Measurements from ENCODE around the gene LTC4S. TPM values are rescaled to one million over a fixed set of nuclear protein-coding genes. Genes with fewer than 3 reads are reported as not detected.

LTC4S gene
- total and polyA plus RNA-seq, 12 donors = 5.4 to 20.0 (median 8.8) TPM

DNA sequence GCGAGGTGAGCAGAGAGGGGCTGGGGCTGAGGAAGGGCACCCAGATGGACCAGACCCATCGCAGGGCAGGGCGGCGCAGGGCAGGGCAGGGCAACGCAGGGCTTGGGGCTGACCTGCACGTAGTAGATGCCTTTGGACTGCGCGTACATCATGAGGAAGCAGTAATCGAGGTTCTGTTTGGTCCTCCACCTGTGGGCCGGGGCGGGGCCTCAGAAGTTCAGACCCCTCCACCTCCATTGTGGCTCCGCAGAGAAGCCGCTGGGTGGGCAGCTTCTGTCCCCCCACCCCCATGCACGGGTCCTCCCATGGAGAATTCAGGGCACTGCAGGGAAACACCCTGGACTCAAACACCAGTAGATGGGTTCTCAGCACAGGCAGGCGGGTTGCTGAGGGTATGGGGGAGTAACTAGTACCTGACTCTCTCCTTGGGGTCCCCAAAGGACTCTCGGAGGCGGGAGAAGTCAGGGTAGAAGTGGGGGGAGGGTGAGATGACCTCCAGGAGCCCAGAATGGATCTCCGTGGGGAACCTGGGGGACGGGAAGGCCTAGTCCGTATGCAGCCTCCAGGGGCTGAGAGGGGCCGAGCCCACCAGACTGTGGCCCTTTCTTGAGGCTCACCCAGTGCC is 6.4 kb downstream of the LTC4S start:
- no peaks in the 10 kb centered on the region for H3K27me3 ChIP-seq
- TF ChIP-seq, protein P1, sequence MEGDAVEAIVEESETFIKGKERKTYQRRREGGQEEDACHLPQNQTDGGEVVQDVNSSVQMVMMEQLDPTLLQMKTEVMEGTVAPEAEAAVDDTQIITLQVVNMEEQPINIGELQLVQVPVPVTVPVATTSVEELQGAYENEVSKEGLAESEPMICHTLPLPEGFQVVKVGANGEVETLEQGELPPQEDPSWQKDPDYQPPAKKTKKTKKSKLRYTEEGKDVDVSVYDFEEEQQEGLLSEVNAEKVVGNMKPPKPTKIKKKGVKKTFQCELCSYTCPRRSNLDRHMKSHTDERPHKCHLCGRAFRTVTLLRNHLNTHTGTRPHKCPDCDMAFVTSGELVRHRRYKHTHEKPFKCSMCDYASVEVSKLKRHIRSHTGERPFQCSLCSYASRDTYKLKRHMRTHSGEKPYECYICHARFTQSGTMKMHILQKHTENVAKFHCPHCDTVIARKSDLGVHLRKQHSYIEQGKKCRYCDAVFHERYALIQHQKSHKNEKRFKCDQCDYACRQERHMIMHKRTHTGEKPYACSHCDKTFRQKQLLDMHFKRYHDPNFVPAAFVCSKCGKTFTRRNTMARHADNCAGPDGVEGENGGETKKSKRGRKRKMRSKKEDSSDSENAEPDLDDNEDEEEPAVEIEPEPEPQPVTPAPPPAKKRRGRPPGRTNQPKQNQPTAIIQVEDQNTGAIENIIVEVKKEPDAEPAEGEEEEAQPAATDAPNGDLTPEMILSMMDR (IDR thresholded peaks at IDR 0.05) = no peak
- no peak for DNase-seq
- intact Hi-C loops (cut with DNase I) = loop anchor here in 2 of 10 donors (5.0 kb wide), 1 partner anchor 107 kb away; the partner anchor contains the start of gene TBC1D9B (in 2 of the 2)
- WGBS, 2 donors = 94 to 95% methylated on average over 21 of the region's 21 CpGs
- H3K4me3 ChIP-seq = no peak overlapping the region
- H3K9me3 ChIP-seq = no peaks in the 10 kb centered on the region
- peaks cover 24 to 59% (median 52%) of the 10 kb centered on the region in 9 donors for H3K4me1 ChIP-seq
- H3K36me3 ChIP-seq = peaks cover 0 to 58% (median 40%) of the 10 kb centered on the region in 9 donors
- ATAC-seq = no peak
- no peak overlapping the region for H3K27ac ChIP-seq

DNA sequence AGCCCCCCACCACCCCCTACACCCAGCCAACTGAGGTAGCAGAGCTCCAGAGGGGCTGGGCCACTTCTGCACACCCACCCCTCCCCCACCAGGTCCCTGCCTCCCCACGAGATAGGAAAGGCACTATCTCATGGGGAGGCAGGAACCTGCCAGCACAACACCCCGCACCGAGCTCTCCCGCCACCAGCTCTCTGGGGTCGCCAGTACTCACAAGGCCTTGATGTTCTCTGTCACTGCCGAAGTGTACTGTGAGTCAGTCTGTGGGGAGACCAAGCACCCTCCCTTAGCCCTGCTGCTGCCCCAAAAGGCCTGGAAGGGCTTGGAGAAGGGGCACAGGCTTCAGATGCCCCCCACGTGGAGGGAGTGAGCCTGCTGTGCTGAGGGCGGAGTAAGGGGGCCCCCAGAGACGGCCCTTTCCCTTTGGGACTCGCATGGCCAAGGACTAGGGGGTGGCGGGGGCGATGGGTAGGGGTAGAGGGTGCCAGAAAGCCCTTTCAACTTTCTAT is 7.0 kb downstream of the LTC4S start:
- Histone ChIP-seq H3K4me1 (peaks cover 22 to 59% (median 50%) of the 10 kb centered on the region in 9 donors), H3K4me3 (no peak overlapping the region), H3K27me3 (no peaks in the 10 kb centered on the region), H3K36me3 (peaks cover 0 to 58% (median 40%) of the 10 kb centered on the region in 9 donors), H3K9me3 (no peaks in the 10 kb centered on the region), H3K27ac (no peak overlapping the region)
- ATAC-seq (no peak), DNase-seq (no peak)
- intact Hi-C loops (cut with DNase I) = loop anchor here in 2 of 10 donors (5.0 kb wide), 1 partner anchor 107 kb away; the partner anchor contains the start of gene TBC1D9B (in 2 of the 2)
- TF ChIP-seq, protein P1 (IDR thresholded peaks at IDR 0.05) = no peak
- WGBS, 2 donors = 70 to 77% methylated on average over 12 of the region's 12 CpGs

DNA sequence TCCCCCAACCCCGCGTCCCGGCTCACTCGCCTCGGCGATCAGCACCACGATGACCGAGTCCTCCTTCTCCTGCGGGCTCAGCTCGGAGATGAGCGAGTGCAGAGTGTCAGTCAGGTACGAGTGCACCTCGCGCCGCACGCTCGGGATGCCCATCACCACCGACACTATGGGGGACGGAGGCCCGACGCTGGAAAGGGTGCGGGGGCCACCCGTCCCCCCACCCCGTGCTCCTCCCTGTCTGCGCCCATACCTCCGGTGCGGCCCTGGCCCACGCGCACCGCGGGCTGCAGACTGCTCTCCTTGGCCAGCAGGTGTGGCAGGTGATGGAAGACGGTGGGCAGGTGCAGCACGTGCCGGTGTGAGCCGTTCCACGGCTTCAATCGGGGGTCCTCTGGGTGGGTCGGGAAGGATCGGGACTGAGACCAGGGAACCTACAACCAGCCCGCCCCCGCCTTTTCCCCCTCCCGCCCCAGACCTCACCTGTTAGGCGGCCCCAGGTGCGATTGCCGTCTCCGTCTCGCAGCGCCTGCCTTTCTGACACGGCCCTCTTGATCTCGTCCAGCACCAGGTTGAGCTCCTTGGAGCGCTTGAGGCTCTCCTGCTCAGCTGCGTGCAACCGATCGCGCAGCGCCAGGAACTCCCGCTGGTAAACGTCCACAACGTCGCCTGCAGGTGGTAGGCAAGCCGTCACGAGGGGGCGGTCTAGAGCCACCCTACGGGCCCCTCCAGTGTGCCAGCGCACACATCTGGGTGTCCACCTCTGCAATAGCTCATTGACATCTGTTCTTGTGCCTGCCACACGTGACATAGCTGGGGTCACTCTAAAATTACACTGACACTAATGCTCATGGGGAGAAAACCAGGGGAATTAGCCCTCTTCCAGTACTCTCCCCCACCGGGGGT is 7.8 kb downstream of the LTC4S start:
- H3K27me3 ChIP-seq = no peaks in the 10 kb centered on the region
- TF ChIP-seq, protein P1 (IDR thresholded peaks at IDR 0.05) = peak; percentile 40 to 77 (median 70)
- 66 to 70% methylated on average over 60 to 67 of the region's 67 CpGs for WGBS, 2 donors
- H3K9me3 ChIP-seq = no peaks in the 10 kb centered on the region
- H3K27ac ChIP-seq = no peak overlapping the region
- DNase-seq = peak; percentile 70 to 80
- intact Hi-C loops (cut with DNase I) = loop anchor here in 2 of 10 donors (5.0 kb wide), 1 partner anchor 106 kb away; the partner anchor contains the start of gene TBC1D9B (in 2 of the 2)
- H3K4me1 ChIP-seq = peaks cover 18 to 54% (median 45%) of the 10 kb centered on the region in 9 donors
- no peak overlapping the region for H3K4me3 ChIP-seq
- peaks cover 0 to 58% (median 40%) of the 10 kb centered on the region in 9 donors for H3K36me3 ChIP-seq
- ATAC-seq = peak in 6 of 8 donors; percentile 8 to 45 (median 36)

Data from heart right ventricle (tissue), 16 donors.